Stimulated activated naive CD8-positive, alpha-beta T cell treated with anti-CD3 and anti-CD28 coated beads, Interleukin-15, amount 100 ng/mL, for 72 hours (primary cell): Measurements from ENCODE around the gene SLCO3A1.

Experiments
- ATAC-seq: fragments of 150-1000 bp; cut with Tn5 transposase; 2 replicates; pipeline ENCODE4 v1.10.0; 2021; ENCODE audit warnings: mild to moderate bottlenecking, moderate library complexity
- DNase-seq, 2 donors: peaks; one replicate each; pipeline ENCODE4 v3.0.0; 2021 to 2022
- H3K27ac Mint-ChIP-seq, 2 donors: one replicate each; pipeline ENCODE4 v1.8.0; 2022; ENCODE audit warnings: mild to moderate bottlenecking in 2 of 2, mixed read lengths in 2 of 2, moderate library complexity in 2 of 2
- H3K27me3 Mint-ChIP-seq: one replicate; pipeline ENCODE4 v1.8.0; 2022; ENCODE audit warnings: mixed read lengths
- H3K4me1 Mint-ChIP-seq: one replicate; pipeline ENCODE4 v1.8.0; 2022; ENCODE audit warnings: mild to moderate bottlenecking, mixed read lengths
- H3K4me3 Mint-ChIP-seq, 2 donors: one replicate each; pipeline ENCODE4 v1.8.0; 2022; ENCODE audit warnings: mild to moderate bottlenecking in 2 of 2, mixed read lengths in 2 of 2, moderate library complexity in 1 of 2
- H3K9me3 Mint-ChIP-seq, 2 donors: one replicate each; pipeline ENCODE4 v1.8.0; 2022; ENCODE audit warnings: mixed read lengths in 2 of 2

The SLCO3A1 gene

GRCh38 chr15:91966194-91966552 lies 112.7 kb downstream of the SLCO3A1 start:
- Mint-ChIP-seq H3K9me3 (peaks cover 0 to 4% of the 10 kb centered on the region in 2 donors), H3K4me3 (no peak overlapping the region), H3K27ac (peak overlapping the region in 1 of 2 donors; percentile 93), H3K4me1 (peaks cover 16% of the 10 kb centered on the region), H3K27me3 (no peaks in the 10 kb centered on the region)
- no peak for ATAC-seq
- DNase-seq = no peak

- ATAC-seq (no peak), DNase-seq (no peak)
- Mint-ChIP-seq H3K27ac (no peak overlapping the region), H3K4me3 (no peak overlapping the region), H3K27me3 (no peaks in the 10 kb centered on the region), H3K4me1 (peaks cover 7% of the 10 kb centered on the region), H3K9me3 (peaks cover 0 to 4% of the 10 kb centered on the region in 2 donors)
Observed at GRCh38 chr15:91967935-91968606, 114.6 kb downstream of the SLCO3A1 start.

- Mint-ChIP-seq H3K27ac (no peak overlapping the region), H3K4me3 (no peak overlapping the region), H3K9me3 (peaks cover 0 to 1% of the 10 kb centered on the region in 2 donors), H3K4me1 (peaks cover 3% of the 10 kb centered on the region), H3K27me3 (no peaks in the 10 kb centered on the region)
- ATAC-seq (no peak), DNase-seq (no peak)
Observed at GRCh38 chr15:91968610-91969009, 115.1 kb downstream of the SLCO3A1 start.

- ATAC-seq (no peak), DNase-seq (no peak)
- Mint-ChIP-seq H3K27me3 (peaks cover 8% of the 10 kb centered on the region), H3K27ac (no peak overlapping the region), H3K9me3 (no peaks in the 10 kb centered on the region), H3K4me3 (no peak overlapping the region), H3K4me1 (peaks cover 6% of the 10 kb centered on the region)
Observed at GRCh38 chr15:91970142-91970541, 116.6 kb downstream of the SLCO3A1 start.

GRCh38 chr15:91973481-91973880 lies 120.0 kb downstream of the SLCO3A1 start:
- Mint-ChIP-seq H3K4me1 (peaks cover 6% of the 10 kb centered on the region), H3K27ac (no peak overlapping the region), H3K4me3 (no peak overlapping the region), H3K9me3 (no peaks in the 10 kb centered on the region), H3K27me3 (peaks cover 8% of the 10 kb centered on the region)
- ATAC-seq (no peak), DNase-seq (no peak)

GRCh38 chr15:91974321-91974720 lies 120.8 kb downstream of the SLCO3A1 start:
- Mint-ChIP-seq H3K9me3 (no peaks in the 10 kb centered on the region), H3K4me3 (no peak overlapping the region), H3K27me3 (peaks cover 8% of the 10 kb centered on the region), H3K4me1 (peaks cover 6% of the 10 kb centered on the region), H3K27ac (peak overlapping the region; percentile 35 to 79)
- ATAC-seq = no peak
- DNase-seq = no peak

GRCh38 chr15:91975241-91975978 lies 121.9 kb downstream of the SLCO3A1 start:
- H3K9me3 Mint-ChIP-seq = no peaks in the 10 kb centered on the region
- peaks cover 8% of the 10 kb centered on the region for H3K27me3 Mint-ChIP-seq
- ATAC-seq = no peak
- H3K27ac Mint-ChIP-seq = no peak overlapping the region
- DNase-seq = no peak
- no peak overlapping the region for H3K4me3 Mint-ChIP-seq
- peaks cover 6% of the 10 kb centered on the region for H3K4me1 Mint-ChIP-seq

GRCh38 chr15:91976966-91977365 lies 123.5 kb downstream of the SLCO3A1 start:
- Mint-ChIP-seq H3K9me3 (no peaks in the 10 kb centered on the region), H3K4me1 (peaks cover 6% of the 10 kb centered on the region), H3K27ac (no peak overlapping the region), H3K27me3 (peaks cover 8% of the 10 kb centered on the region), H3K4me3 (no peak overlapping the region)
- ATAC-seq (no peak), DNase-seq (no peak)

GRCh38 chr15:91980502-91981267 lies 127.2 kb downstream of the SLCO3A1 start:
- H3K4me1 Mint-ChIP-seq = no peaks in the 10 kb centered on the region
- no peaks in the 10 kb centered on the region for H3K27me3 Mint-ChIP-seq
- ATAC-seq = no peak
- H3K9me3 Mint-ChIP-seq = no peaks in the 10 kb centered on the region
- no peak overlapping the region for H3K27ac Mint-ChIP-seq
- DNase-seq = no peak
- no peak overlapping the region for H3K4me3 Mint-ChIP-seq

GRCh38 chr15:91981821-91982800 lies 128.6 kb downstream of the SLCO3A1 start:
- H3K4me1 Mint-ChIP-seq = no peaks in the 10 kb centered on the region
- ATAC-seq (no peak), DNase-seq (no peak)
- peak overlapping the region in 1 of 2 donors; percentile 57 for H3K27ac Mint-ChIP-seq
- H3K4me3 Mint-ChIP-seq = no peak overlapping the region
- no peaks in the 10 kb centered on the region for H3K27me3 Mint-ChIP-seq
- H3K9me3 Mint-ChIP-seq = no peaks in the 10 kb centered on the region

- Mint-ChIP-seq H3K4me3 (no peak overlapping the region), H3K9me3 (no peaks in the 10 kb centered on the region), H3K27me3 (no peaks in the 10 kb centered on the region), H3K27ac (no peak overlapping the region), H3K4me1 (no peaks in the 10 kb centered on the region)
- DNase-seq (no peak), ATAC-seq (no peak)
Observed at GRCh38 chr15:91983729-91984340, 130.3 kb downstream of the SLCO3A1 start.

- H3K9me3 Mint-ChIP-seq = no peaks in the 10 kb centered on the region
- H3K4me1 Mint-ChIP-seq = no peaks in the 10 kb centered on the region
- H3K27me3 Mint-ChIP-seq = no peaks in the 10 kb centered on the region
- H3K27ac Mint-ChIP-seq = no peak overlapping the region
- no peak overlapping the region for H3K4me3 Mint-ChIP-seq
- no peak for DNase-seq
- ATAC-seq = no peak
Observed at GRCh38 chr15:91985297-91985696, 131.8 kb downstream of the SLCO3A1 start.

GRCh38 chr15:91988071-91988470 lies 134.6 kb downstream of the SLCO3A1 start:
- Mint-ChIP-seq H3K9me3 (no peaks in the 10 kb centered on the region), H3K27ac (no peak overlapping the region), H3K27me3 (no peaks in the 10 kb centered on the region), H3K4me3 (no peak overlapping the region), H3K4me1 (peaks cover 2% of the 10 kb centered on the region)
- ATAC-seq (no peak), DNase-seq (no peak)

- H3K4me1 Mint-ChIP-seq = peaks cover 6% of the 10 kb centered on the region
- no peaks in the 10 kb centered on the region for H3K27me3 Mint-ChIP-seq
- no peaks in the 10 kb centered on the region for H3K9me3 Mint-ChIP-seq
- DNase-seq (no peak), ATAC-seq (no peak)
- no peak overlapping the region for H3K27ac Mint-ChIP-seq
- H3K4me3 Mint-ChIP-seq = no peak overlapping the region
Observed at GRCh38 chr15:91988655-91989054, 135.1 kb downstream of the SLCO3A1 start.

GRCh38 chr15:91989821-91990220 lies 136.3 kb downstream of the SLCO3A1 start:
- ATAC-seq = no peak
- H3K4me1 Mint-ChIP-seq = peaks cover 6% of the 10 kb centered on the region

More at GRCh38 chr15:91989821-91990220, 136.3 kb downstream of the SLCO3A1 start:
- H3K9me3 Mint-ChIP-seq = no peaks in the 10 kb centered on the region
- no peaks in the 10 kb centered on the region for H3K27me3 Mint-ChIP-seq
- H3K27ac Mint-ChIP-seq = no peak overlapping the region
- DNase-seq = no peak
- H3K4me3 Mint-ChIP-seq = no peak overlapping the region
